GM12891 (cell line): ENCODE measurements around the gene TTLL5.

Experiments used
- PAX5 ChIP-seq: IDR thresholded peaks from 2 replicates; pipeline ENCODE4 v1.6.1; 2011; ENCODE audit warnings: low read length, moderate library complexity, mild to moderate bottlenecking; ENCODE audit not compliant: insufficient read depth, severe bottlenecking
- POLR2A ChIP-seq: IDR thresholded peaks from 2 replicates; pipeline ENCODE4 v1.6.1; 2011; ENCODE audit warnings: low read depth, low read length, control low read depth
- POLR2AphosphoS5 ChIP-seq: IDR thresholded peaks from 2 replicates; pipeline ENCODE4 v1.6.1; 2011; ENCODE audit warnings: low read depth, low read length, control low read depth
- POU2F2 ChIP-seq: IDR thresholded peaks from 2 replicates; pipeline ENCODE4 v1.6.1; 2011; ENCODE audit warnings: low read depth, mild to moderate bottlenecking, control low read depth, low read length, moderate library complexity
- SPI1 ChIP-seq: IDR thresholded peaks from 2 replicates; pipeline ENCODE4 v1.6.1; 2011; ENCODE audit warnings: low read depth, low read length, control low read depth
- TAF1 ChIP-seq: IDR thresholded peaks from 2 replicates; pipeline ENCODE4 v1.6.1; 2011; ENCODE audit warnings: low read depth, low read length, control low read depth

- TF ChIP-seq POLR2A: no peak
- TF ChIP-seq POLR2AphosphoS5: no peak
- TF ChIP-seq TAF1: no peak
- no peak for TF ChIP-seq POU2F2
- TF ChIP-seq SPI1: no peak
- no peak for TF ChIP-seq PAX5
These were observed 248.6 kb downstream of the TTLL5 start for GRCh38 chr14:75909630-75910029.
